Neural cell (in vitro differentiated cells): Measurements from ENCODE around the gene ABHD4. TPM values are rescaled to one million over a fixed set of nuclear protein-coding genes. Genes with fewer than 3 reads are reported as not detected.
A peak's percentile ranks its signal among the peaks of the same experiment; 100 is the strongest.

Experiments
- H2AFZ ChIP-seq: fragments of 200-600, 300-800 bp; sonication (generic), shearing (Covaris generic); 2 replicates; pipeline ENCODE4 v1.6.0; 2014; ENCODE audit warnings: low read depth, mild to moderate bottlenecking, antibody characterized with exemption, low read length, moderate library complexity
- H3F3A ChIP-seq: fragments of 200-600 bp; shearing (Covaris generic); 2 replicates; pipeline ENCODE4 v1.6.1; 2016; ENCODE audit warnings: mild to moderate bottlenecking, moderate library complexity, mixed read lengths, antibody characterized with exemption, low read length; ENCODE audit not compliant: insufficient read depth, poor library complexity, severe bottlenecking
- H3K27ac ChIP-seq: fragments of 200-600, 300-800 bp; sonication (generic), shearing (Covaris generic); 2 replicates; pipeline ENCODE4 v1.5.1; 2014; ENCODE audit warnings: mild to moderate bottlenecking, low read length, moderate library complexity
- H3K27me3 ChIP-seq: fragments of 300-800, 200-600 bp; sonication (generic), shearing (Covaris generic); 2 replicates; pipeline ENCODE4 v1.6.0; 2014; ENCODE audit warnings: mild to moderate bottlenecking, low read depth, low read length, moderate library complexity; ENCODE audit not compliant: insufficient read depth
- H3K36me3 ChIP-seq: fragments of 300-800, 200-600 bp; sonication (generic), shearing (Covaris generic); 2 replicates; pipeline ENCODE4 v1.5.1; 2014; ENCODE audit warnings: mild to moderate bottlenecking, antibody characterized with exemption, low read length, moderate library complexity; ENCODE audit not compliant: insufficient read depth
- H3K4me2 ChIP-seq: fragments of 300-800, 200-600 bp; sonication (generic), shearing (Covaris generic); 2 replicates; pipeline ENCODE4 v1.6.0; 2014; ENCODE audit warnings: mild to moderate bottlenecking, low read length
- H3K4me3 ChIP-seq: fragments of 300-800, 200-600 bp; sonication (generic), shearing (Covaris generic); 2 replicates; pipeline ENCODE4 v1.5.1; 2014; ENCODE audit warnings: mild to moderate bottlenecking, low read length, moderate library complexity
- H3K79me2 ChIP-seq: fragments of 200-600 bp; shearing (Covaris generic); replicated peaks from 2 replicates; pipeline ENCODE4 v1.6.0; 2014; ENCODE audit warnings: mild to moderate bottlenecking, low read length, moderate library complexity; ENCODE audit not compliant: insufficient read depth
- H3K9ac ChIP-seq: fragments of 300-800, 200-600 bp; sonication (generic), shearing (Covaris generic); 2 replicates; pipeline ENCODE4 v1.6.1; 2016; ENCODE audit warnings: mild to moderate bottlenecking, low read length, mixed read lengths
- H3K9me2 ChIP-seq: fragments of 200-600 bp; shearing (Covaris generic); 2 replicates; pipeline ENCODE4 v1.6.1; 2016; ENCODE audit warnings: mild to moderate bottlenecking, low read length, mixed read lengths; ENCODE audit not compliant: insufficient read depth
- H3K9me3 ChIP-seq: fragments of 200-600, 300-800 bp; sonication (generic), shearing (Covaris generic); 2 replicates; pipeline ENCODE4 v1.6.1; 2016; ENCODE audit warnings: mild to moderate bottlenecking, mixed run types, low read length, moderate library complexity, mixed read lengths
- H4K20me1 ChIP-seq: fragments of 200-600 bp; shearing (Covaris generic); 2 replicates; pipeline ENCODE4 v1.6.1; 2016; ENCODE audit warnings: mild to moderate bottlenecking, mixed run types; ENCODE audit not compliant: insufficient read depth
- CTCF ChIP-seq: fragments of 450-650 bp; IDR thresholded peaks from 2 replicates; pipeline ENCODE4 v1.5.1; 2014; ENCODE audit warnings: antibody characterized with exemption, mild to moderate bottlenecking, moderate library complexity; ENCODE audit not compliant: poor library complexity, severe bottlenecking
- EP300 ChIP-seq: fragments of 450-650 bp; conservative IDR thresholded peaks from 2 replicates; pipeline ENCODE4 v1.6.1; 2014; ENCODE audit warnings: antibody characterized with exemption, mild to moderate bottlenecking, moderate library complexity; ENCODE audit not compliant: poor library complexity, severe bottlenecking
- EZH2 ChIP-seq: fragments of 200-600, 300-800 bp; shearing (Covaris generic), sonication (generic); IDR thresholded peaks from 2 replicates; pipeline ENCODE4 v1.6.1; 2014; ENCODE audit warnings: antibody characterized with exemption, low read length, borderline replicate concordance, mild to moderate bottlenecking; ENCODE audit not compliant: insufficient read depth, poor library complexity, severe bottlenecking
- MXI1 ChIP-seq: fragments of 450-650 bp; conservative IDR thresholded peaks from 2 replicates; pipeline ENCODE4 v1.6.1; 2014; ENCODE audit warnings: antibody characterized with exemption, mild to moderate bottlenecking; ENCODE audit not compliant: poor library complexity, severe bottlenecking
- POLR2AphosphoS5 ChIP-seq: IDR thresholded peaks from 2 replicates; pipeline ENCODE4 v1.6.1; 2012
- RAD21 ChIP-seq: fragments of 450-650 bp; conservative IDR thresholded peaks from 2 replicates; pipeline ENCODE4 v1.6.1; 2014; ENCODE audit warnings: antibody characterized with exemption, mild to moderate bottlenecking, moderate library complexity
- REST ChIP-seq: IDR thresholded peaks from 2 replicates; pipeline ENCODE4 v1.6.1; 2012; ENCODE audit warnings: borderline replicate concordance
- SMC3 ChIP-seq: fragments of 450-650 bp; conservative IDR thresholded peaks from 2 replicates; pipeline ENCODE4 v1.6.1; 2014; ENCODE audit warnings: antibody characterized with exemption, mild to moderate bottlenecking, moderate library complexity; ENCODE audit not compliant: poor library complexity
- TAF1 ChIP-seq: IDR thresholded peaks from 2 replicates; pipeline ENCODE4 v1.6.1; 2012; ENCODE audit warnings: low read depth
- polyA minus RNA-seq: library from RNA; depleted of rRNA, polyadenylated mRNA; stranded (reverse); fragments of >200 nt; gene quantifications from 2 replicates; pipeline ENCODE4 v1.2.3, GENCODE V29; 2014
- polyA plus RNA-seq: library from polyadenylated mRNA; depleted of rRNA; stranded (reverse); fragments of >200 nt; gene quantifications from 2 replicates; pipeline ENCODE4 v1.2.3, GENCODE V29; 2014

Gene ABHD4
- polyA plus RNA-seq (2.6 and 3.0 TPM in 2 replicates), polyA minus RNA-seq (5.6 and 5.8 TPM in 2 replicates)

- H3K4me2 ChIP-seq, result peak within 1 kb of the TSS; percentile 66
- peak within 1 kb of the TSS; percentile 87 for H3K4me3 ChIP-seq
- H3K27ac ChIP-seq, result peak within 1 kb of the TSS; percentile 60
- peak within 1 kb of the TSS; percentile 34 for H2AFZ ChIP-seq
- no peaks in the 10 kb centered on the region for H4K20me1 ChIP-seq
- TF ChIP-seq TAF1 (peak; percentile 78), POLR2AphosphoS5 (peak; percentile 79), CTCF (peak; percentile 19), MXI1 (peak; percentile 73), EP300 (no peak), REST (peak; percentile 83), RAD21 (peak; percentile 46), EZH2 (no peak), SMC3 (peak; percentile 55)
- H3K9me2 ChIP-seq, result no peaks in the 10 kb centered on the region
- H3K9me3 ChIP-seq, result no peaks in the 10 kb centered on the region
- peaks cover 7% of the 10 kb centered on the region for H3K36me3 ChIP-seq
- peaks cover 3% of the 10 kb centered on the region for H3K79me2 ChIP-seq
- no peaks in the 10 kb centered on the region for H3F3A ChIP-seq
- peaks cover 2% of the 10 kb centered on the region for H3K27me3 ChIP-seq
- peak within 1 kb of the TSS; percentile 71 for H3K9ac ChIP-seq
These were observed at the start of gene ABHD4 for GRCh38 chr14:22598099-22598895. TSS of gene ABHD4 (plus strand) at chr14:22598300. CDS start at chr14:22598307, 7 bp downstream.

GRCh38 chr14:22549324-22549962 is 48.7 kb upstream of the ABHD4 start:
- H3K27ac ChIP-seq, result no peak overlapping the region
- H3K4me2 ChIP-seq, result no peak overlapping the region
- TF ChIP-seq POLR2AphosphoS5 (no peak), SMC3 (no peak), REST (no peak), RAD21 (no peak), EP300 (no peak), TAF1 (no peak), MXI1 (no peak), CTCF (no peak), EZH2 (no peak)
- no peak overlapping the region for H2AFZ ChIP-seq
- no peaks in the 10 kb centered on the region for H4K20me1 ChIP-seq
- no peaks in the 10 kb centered on the region for H3K79me2 ChIP-seq
- H3K4me3 ChIP-seq, result no peak overlapping the region
- H3K36me3 ChIP-seq, result no peaks in the 10 kb centered on the region
- H3K9me2 ChIP-seq, result no peaks in the 10 kb centered on the region
- H3F3A ChIP-seq, result no peaks in the 10 kb centered on the region
- peaks cover 3% of the 10 kb centered on the region for H3K27me3 ChIP-seq
- H3K9me3 ChIP-seq, result no peaks in the 10 kb centered on the region
- no peak overlapping the region for H3K9ac ChIP-seq
